MCF 10A (cell line): ENCODE measurements around the gene ABCC8. TPM values are rescaled to one million over a fixed set of nuclear protein-coding genes. Genes with fewer than 3 reads are reported as not detected.

Source experiments
- BruUV-seq: library from RNA; stranded (reverse); fragments of 400-500 nt; replicated peaks from 2 replicates; lab custom pipeline; 2021; lab: Mats Ljungman, UMichigan
- CTCF ChIA-PET: fragments of 300-600 bp; sonication (Branson Sonifier 250); formaldehyde crosslinking; extraction: SDS; loops from one replicate; lab custom pipeline; 2021; ENCODE audit warnings: antibody characterized with exemption, inconsistent platforms; lab: Yijun Ruan, JAX
- POLR2A ChIA-PET: fragments of 300-600, 350-650 bp; sonication (Branson Sonifier 250); formaldehyde crosslinking; extraction: SDS; loops from one replicate; lab custom pipeline; 2020; ENCODE audit warnings: antibody characterized with exemption, inconsistent platforms; lab: Yijun Ruan, JAX
- DNase-seq: peaks from one replicate; pipeline ENCODE4 v3.0.0-alpha.2; 2018; ENCODE audit not compliant: unreplicated experiment
- H3K27ac Mint-ChIP-seq: one replicate; pipeline ENCODE4 v1.8.0; 2022; ENCODE audit warnings: mild to moderate bottlenecking, low read depth, mixed read lengths; ENCODE audit not compliant: unreplicated experiment
- H3K27me3 Mint-ChIP-seq: one replicate; pipeline ENCODE4 v1.8.0; 2022; ENCODE audit warnings: mixed read lengths; ENCODE audit not compliant: insufficient read depth, unreplicated experiment
- H3K36me3 Mint-ChIP-seq: one replicate; pipeline ENCODE4 v1.8.0; 2022; ENCODE audit warnings: mild to moderate bottlenecking, moderate library complexity, mixed read lengths; ENCODE audit not compliant: insufficient read depth, unreplicated experiment
- H3K4me1 Mint-ChIP-seq: one replicate; pipeline ENCODE4 v1.8.0; 2022; ENCODE audit warnings: mixed read lengths; ENCODE audit not compliant: insufficient read depth, unreplicated experiment
- H3K4me3 Mint-ChIP-seq: one replicate; pipeline ENCODE4 v1.8.0; 2022; ENCODE audit warnings: mild to moderate bottlenecking, moderate library complexity, mixed read lengths; ENCODE audit not compliant: unreplicated experiment
- H3K9me3 Mint-ChIP-seq: one replicate; pipeline ENCODE4 v1.8.0; 2022; ENCODE audit warnings: mixed read lengths; ENCODE audit not compliant: unreplicated experiment
- CTCF ChIP-seq: fragments of 200-600 bp; IDR thresholded peaks from one replicate; pipeline ENCODE4 v1.8.0; 2022; ENCODE audit warnings: antibody characterized with exemption, mild to moderate bottlenecking; ENCODE audit not compliant: unreplicated experiment
- intact Hi-C: fragments of 100-400 bp; cut with micrococcal nuclease; formaldehyde crosslinking; loops from 2 replicates; pipeline ENCODE4 v1.14.1; 2022
- total RNA-seq: library from RNA; stranded (reverse); gene quantifications from 2 replicates; pipeline ENCODE4 v1.2.3, GENCODE V29; 2022

Gene ABCC8
- total RNA-seq, 1 experiment from 2014 or later, result not detected

DNA sequence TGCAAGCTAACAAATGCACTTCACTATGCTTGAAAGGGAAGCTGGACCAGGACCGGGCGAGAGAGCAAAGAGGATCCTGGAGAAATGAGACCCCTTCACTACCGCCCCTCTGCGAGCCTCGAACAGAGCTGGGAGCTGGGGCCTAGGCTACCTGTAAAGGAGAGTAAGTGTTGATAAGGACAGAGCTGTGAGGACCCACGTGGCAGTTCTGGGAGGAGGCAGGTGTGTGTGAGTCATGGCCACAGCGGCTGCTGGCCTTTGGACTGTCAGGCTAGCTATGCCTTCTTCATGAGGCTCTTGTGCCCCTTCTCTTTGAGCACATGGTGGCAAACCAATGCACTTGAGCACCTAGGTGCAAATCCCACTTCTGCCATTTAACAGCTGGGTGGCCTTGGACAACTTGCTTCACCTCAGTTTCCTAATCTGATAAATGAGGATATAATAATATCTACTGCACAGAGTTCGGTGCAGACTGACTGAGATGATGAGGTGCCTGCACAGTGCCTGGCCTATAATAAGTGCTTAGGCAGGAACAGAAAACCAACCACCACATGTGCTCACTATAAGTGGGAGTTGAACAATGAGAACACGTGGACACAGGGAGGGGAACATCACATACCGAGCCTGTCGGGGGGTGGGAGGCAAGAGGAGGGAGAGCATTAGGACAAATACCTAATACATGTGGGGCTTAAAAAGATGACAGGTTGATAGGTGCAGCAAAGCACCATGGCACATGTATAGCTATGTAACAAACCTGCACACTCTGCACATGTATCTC, 52.9 kb downstream of the ABCC8 start:
- intact Hi-C loops, result no loop called here
- Mint-ChIP-seq H3K36me3 (no peaks in the 10 kb centered on the region), H3K4me1 (no peaks in the 10 kb centered on the region), H3K4me3 (no peak overlapping the region), H3K9me3 (no peaks in the 10 kb centered on the region), H3K27ac (no peak overlapping the region), H3K27me3 (peaks cover 59% of the 10 kb centered on the region)
- TF ChIP-seq CTCF, result no peak
- POLR2A ChIA-PET, result no interaction called here
- DNase-seq, result peak; percentile 19
- CTCF ChIA-PET, result interaction anchor here (0.6 kb wide), 2 partner anchors 24 to 288 kb away, joined by 3 to 4 read pairs; no protein-coding TSS in a partner anchor
- no TSS peak for BruUV-seq

GRCh38 chr11:17421781-17422180, 54.9 kb downstream of the ABCC8 start:
- ChIA-PET POLR2A (no interaction called here), CTCF (interaction anchor here (1.3 to 1.4 kb wide), 3 partner anchors 18 to 38 kb away, joined by 3 to 4 read pairs (median 4); no protein-coding TSS in a partner anchor)
- H3K36me3 Mint-ChIP-seq, result no peaks in the 10 kb centered on the region
- H3K27ac Mint-ChIP-seq, result no peak overlapping the region
- intact Hi-C loops, result no loop called here
- DNase-seq, result no peak
- TF ChIP-seq CTCF, result no peak
- no peaks in the 10 kb centered on the region for H3K4me1 Mint-ChIP-seq
- peaks cover 67% of the 10 kb centered on the region for H3K27me3 Mint-ChIP-seq
- H3K9me3 Mint-ChIP-seq, result no peaks in the 10 kb centered on the region
- H3K4me3 Mint-ChIP-seq, result no peak overlapping the region
- no TSS peak for BruUV-seq

DNA sequence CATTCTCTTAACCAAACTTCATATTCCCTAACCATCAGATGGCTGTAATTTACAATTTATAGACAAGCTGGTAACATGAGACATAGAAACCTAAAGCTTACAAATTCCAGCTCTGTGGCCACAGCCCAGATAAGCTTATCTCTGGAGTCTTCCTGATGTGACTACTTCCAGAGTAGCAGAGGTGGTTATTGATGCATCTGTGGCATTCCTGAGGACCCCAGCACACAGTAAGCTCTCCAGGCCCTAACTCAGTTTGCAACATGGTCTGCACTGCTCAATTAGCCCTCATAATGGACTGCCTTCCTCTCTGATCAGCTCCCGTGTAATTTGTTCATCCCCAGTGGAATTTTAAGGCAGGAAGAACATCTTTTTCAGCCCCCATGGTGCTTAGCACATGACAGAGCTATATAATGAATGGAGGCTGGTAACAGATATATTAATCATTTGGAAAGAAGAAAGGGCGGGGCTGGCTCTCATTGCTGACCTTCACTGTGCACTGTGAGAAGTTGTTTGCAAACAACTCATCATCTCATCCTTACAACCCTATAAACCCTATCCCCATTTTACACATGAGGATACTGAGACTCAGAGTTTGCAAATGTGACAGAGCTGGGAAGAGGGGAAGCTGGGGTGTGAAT, 58.1 kb downstream of the ABCC8 start:
- Mint-ChIP-seq H3K27me3 (peaks cover 90% of the 10 kb centered on the region), H3K36me3 (no peaks in the 10 kb centered on the region)
- POLR2A ChIA-PET, result no interaction called here

More for the DNA sequence above, 58.1 kb downstream of the ABCC8 start:
- Mint-ChIP-seq H3K9me3 (no peaks in the 10 kb centered on the region), H3K27ac (no peak overlapping the region), H3K4me1 (no peaks in the 10 kb centered on the region), H3K4me3 (no peak overlapping the region)
- no TSS peak for BruUV-seq
- CTCF ChIA-PET, result interaction anchor here (0.9 to 1.5 kb wide), 6 partner anchors 11 to 189 kb away, joined by 3 to 6 read pairs (median 3); no protein-coding TSS in a partner anchor
- TF ChIP-seq CTCF, result no peak
- no peak for DNase-seq
- intact Hi-C loops, result no loop called here
